Hippocampal formation (tissue), 2 donors: ENCODE results near the gene VAPB.
A peak's percentile ranks its signal among the peaks of the same experiment; 100 is the strongest.
"Not testable (repeated sequence)": the region's sequence is repeated elsewhere in the genome, so short reads cannot be mapped to it uniquely, and the experiment has no call there.

Experiments used
- DNase-seq, 2 donors: peaks; one replicate each; lab custom pipeline; 2025; lab: John Stamatoyannopoulos, UW

Gene VAPB

GRCh38 chr20:58407966-58408557 lies 19.0 kb downstream of the VAPB start:
- no peak for DNase-seq

- peak; percentile 19 to 66 for DNase-seq
Observed at GRCh38 chr20:58408603-58409246, 19.7 kb downstream of the VAPB start.

DNA sequence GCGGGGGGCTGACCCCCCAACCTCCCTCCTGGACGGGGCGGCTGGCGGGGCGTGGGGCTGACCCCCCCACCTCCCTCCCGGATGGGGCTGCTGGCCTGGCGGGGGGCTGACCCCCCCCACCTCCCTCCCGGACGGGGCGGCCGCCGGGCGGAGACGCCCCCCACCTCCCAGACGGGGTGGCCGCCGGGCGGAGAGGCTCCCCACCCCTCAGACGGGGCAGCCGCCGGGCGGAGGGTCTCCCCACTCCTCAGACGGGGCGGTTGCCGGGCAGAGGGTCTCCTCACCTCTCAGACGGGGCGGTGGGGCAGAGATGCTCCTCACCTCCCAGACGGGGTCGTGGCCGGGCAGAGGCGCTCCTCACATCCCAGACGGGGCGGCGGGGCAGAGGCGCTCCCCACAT lies 25.2 kb downstream of the VAPB start:
- DNase-seq, result not testable (repeated sequence)

DNA sequence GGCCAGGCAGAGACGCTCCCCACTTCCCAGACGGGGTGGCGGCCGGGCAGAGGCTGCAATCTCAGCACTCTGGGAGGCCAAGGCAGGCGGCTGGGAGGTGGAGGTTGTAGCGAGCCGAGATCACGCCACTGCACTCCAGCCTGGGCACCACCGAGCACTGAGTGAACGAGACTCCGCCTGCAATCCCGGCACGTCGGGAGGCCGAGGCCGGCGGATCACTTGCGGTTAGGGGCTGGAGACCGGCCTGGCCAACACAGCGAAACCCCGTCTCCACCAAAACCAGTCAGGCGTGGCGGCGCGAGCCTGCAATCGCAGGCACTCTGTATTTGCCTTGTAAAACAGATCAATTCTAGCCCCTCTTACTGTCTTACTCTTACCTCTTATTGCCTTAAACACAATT lies 25.8 kb downstream of the VAPB start:
- DNase-seq, result not testable (repeated sequence)

DNA sequence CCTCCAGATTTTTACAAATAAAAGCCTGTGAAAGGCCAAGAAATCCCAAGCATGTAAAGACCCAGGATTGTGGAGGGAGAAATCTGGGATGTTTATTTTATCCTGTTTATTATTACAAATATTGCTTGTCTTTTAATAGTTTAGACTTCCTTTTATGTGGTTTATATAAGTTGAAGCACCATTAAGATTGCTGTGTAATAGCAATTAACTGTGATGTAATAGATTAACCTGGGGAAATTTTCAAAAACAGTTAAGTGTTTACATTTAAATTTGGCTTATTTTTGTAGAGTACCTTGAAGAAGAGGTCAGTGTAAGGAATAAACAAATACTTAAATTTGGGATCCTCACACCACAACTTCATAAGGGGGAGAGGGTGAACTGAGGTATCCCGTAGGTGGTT lies 27.0 kb downstream of the VAPB start:
- no peak for DNase-seq

DNA sequence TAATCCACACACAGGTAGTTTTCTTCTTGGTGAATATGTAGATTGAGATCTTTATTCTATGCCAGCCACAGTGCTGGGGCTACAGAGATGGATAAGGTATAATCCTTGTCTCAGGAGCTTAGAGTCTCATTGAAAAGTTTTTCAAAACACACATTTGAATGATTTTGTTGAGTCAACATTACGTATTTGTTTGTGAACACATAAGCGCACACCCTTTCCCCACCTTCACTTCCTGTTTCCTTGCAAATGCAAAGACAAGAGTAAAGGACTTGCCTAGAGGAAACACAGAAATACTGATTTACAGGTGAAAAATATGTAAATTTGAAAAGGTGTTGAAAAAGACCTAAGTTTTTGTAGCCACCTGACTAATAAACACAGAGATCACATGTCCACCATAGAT lies 27.8 kb downstream of the VAPB start:
- DNase-seq, result no peak

GRCh38 chr20:58417438-58417837 lies 28.4 kb downstream of the VAPB start:
- DNase-seq, result no peak

GRCh38 chr20:58418949-58419748 lies 30.1 kb downstream of the VAPB start:
- DNase-seq, result no peak

- DNase-seq, result no peak
Observed at GRCh38 chr20:58420798-58421496, 31.9 kb downstream of the VAPB start.

DNA sequence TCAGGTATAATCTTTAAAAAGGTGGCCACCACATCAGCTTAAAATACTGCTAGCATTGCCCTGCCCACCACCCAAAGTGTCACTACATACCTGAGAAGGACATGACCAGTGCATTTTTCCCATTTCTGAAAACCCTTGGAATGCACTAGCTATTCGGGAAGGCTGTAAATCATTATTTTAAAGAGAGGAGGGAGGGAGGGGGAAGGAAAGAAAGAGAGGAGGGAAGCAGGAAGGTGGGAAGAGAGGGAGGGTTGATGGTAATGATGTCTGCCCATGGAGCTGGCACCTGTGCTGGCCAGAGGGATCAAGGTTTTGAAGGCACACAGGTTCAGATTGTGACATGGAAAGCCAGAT lies 32.4 kb downstream of the VAPB start:
- no peak for DNase-seq

- no peak for DNase-seq
Observed at GRCh38 chr20:58424218-58424969, 35.4 kb downstream of the VAPB start.

- not testable (repeated sequence) for DNase-seq
Observed at GRCh38 chr20:58427571-58427970, 38.5 kb downstream of the VAPB start.

DNA sequence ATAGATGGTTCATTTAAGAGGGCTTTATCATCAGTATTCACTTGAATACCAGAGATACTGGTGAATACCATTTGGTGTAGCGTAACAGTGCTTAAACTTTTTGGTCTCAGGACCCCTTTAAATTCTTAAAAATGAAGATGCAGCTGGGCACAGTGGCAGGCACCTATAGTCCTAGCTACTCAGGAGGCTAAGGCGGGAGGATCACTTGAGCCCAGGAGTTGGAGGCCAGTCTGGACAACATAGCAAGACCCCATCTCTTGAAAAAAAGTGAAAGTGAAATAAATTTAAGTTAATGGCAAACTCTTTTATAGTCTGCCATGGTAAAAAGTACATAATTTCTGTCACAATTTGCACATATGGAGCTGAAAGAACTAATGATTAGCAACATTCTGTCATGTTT lies 39.3 kb downstream of the VAPB start:
- no peak for DNase-seq

GRCh38 chr20:58429303-58429702 lies 40.3 kb downstream of the VAPB start:
- DNase-seq, result no peak

DNA sequence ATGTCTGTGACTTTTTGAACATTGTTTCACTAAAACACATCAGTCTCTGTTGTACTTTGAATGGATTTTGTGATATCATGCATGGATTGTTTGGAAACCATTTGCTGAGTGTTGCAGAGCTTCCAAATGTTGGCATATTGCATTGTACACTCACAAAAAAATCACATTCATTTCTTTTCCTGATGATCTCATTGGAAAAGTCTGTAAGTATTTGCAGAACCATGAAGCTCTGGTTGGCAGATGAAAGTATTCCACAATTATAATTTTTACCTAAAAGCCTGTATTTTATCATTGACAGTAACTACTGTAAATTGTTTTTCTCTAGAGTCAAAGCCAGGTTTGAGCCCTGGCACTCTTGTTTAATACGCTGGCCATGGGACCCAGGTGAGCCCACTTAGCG lies 42.1 kb downstream of the VAPB start:
- no peak for DNase-seq

DNA sequence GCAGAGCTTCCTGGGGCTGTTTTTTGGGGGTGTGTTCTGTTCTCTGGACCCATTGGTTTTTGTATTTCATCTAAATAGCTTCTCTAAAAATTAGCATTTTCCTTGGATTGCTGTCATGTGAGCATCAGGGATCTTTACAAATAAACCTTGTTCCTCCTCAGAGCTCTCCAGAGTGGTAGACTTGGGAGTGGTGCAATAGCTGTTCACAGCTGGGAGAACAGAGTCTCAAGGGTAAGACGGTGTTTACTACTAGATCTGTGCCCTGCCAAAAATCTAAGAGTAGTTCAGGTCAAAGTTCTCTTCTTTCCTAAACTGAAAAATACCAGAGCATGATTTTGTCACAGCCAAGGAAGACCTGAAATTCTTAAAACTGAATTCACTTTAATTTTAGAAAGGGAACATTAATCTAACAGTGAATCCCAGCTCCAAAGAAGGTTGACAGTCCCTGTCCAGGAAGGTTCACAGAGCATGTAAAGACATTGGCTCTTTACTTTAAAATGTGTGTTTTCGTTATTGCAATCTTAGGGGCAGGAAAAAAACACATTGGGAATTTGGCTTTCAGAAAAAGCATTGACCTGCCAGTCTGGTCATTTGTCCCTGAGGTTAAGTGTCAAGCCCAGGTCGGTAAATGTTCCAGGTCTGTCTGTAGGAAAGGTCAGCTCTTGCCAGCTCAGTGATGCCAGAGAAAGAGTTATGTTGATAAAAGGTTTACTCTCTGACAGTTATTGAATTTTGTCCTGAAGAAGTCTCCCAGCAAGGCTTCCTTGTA lies 43.3 kb downstream of the VAPB start:
- DNase-seq, result no peak

DNA sequence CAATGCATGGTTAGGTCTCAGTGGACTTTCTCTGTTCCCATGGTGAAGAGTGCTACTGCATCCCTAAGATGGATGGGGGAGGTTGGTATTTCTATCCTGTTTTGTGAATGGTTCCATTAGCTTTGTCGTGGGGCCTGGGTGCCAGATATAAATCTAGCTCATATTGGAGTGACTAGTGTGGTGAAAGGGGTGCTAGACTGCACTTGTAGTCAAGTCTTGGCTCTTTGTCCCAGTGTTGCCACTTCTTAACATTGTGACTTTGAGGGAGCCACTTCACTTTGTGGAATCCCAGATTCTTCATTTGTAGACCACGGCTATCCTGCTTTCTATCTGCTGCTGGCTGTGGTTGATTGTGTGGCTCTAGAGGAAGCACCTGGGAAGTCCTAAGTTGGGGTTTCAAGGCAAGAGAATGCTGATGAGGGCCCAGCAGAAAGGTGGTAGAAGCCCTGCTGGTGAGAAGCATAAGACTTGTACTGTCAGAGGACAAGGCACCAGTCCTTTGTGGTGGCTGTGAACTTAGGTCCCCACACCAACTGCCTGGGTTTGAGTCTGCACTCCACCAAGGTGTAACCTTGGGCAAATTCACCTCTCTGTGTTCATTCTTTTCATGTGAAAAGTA lies 44.1 kb downstream of the VAPB start:
- no peak for DNase-seq

- DNase-seq, result no peak
Observed at GRCh38 chr20:58433759-58434158, 44.7 kb downstream of the VAPB start.

- DNase-seq, result no peak
Observed at GRCh38 chr20:58434326-58434725, 45.3 kb downstream of the VAPB start.

DNA sequence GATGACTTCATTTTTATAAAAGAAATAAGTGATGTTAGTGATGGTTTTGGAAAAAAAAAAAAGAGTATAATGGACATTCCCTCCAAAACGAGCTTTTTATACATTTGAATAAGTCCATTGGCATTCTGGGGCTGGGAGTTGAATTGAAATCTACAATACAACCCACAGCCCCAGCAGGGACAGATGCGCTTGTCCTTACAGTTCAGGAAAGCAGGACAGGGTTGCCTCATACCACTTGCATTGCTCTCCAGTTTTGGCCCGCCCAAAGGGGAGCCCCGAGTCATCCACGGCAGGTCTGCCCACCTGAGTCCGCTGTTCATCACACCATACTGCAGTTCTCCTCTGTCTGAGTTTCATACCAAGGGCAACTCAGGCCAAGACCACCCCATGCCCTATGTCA lies 46.2 kb downstream of the VAPB start:
- DNase-seq, result no peak
